ENCODE measurements around the gene KRTCAP2. TPM values are rescaled to one million over a fixed set of nuclear protein-coding genes. Genes with fewer than 3 reads are reported as not detected.
A peak's percentile ranks its signal among the peaks of the same experiment; 100 is the strongest.

The KRTCAP2 gene
- polyA plus RNA-seq, 1 of the 3 experiments (the other 2 are of a cell fraction) = 238 TPM

GRCh38 chr1:155167166-155168104 lies 5.7 kb downstream of the KRTCAP2 start:
- peaks cover 16% of the 10 kb centered on the region in 2 experiments for H3K36me3 ChIP-seq (replicated peaks in 1 of 2; ENCODE audit: control insufficient read depth in 1 of 2, insufficient read depth in 2 of 2, low read length in 1 of 2)
- no peaks in the 10 kb centered on the region for H3K9me3 ChIP-seq
- H4K20me1 ChIP-seq (ENCODE audit: insufficient read depth) = no peaks in the 10 kb centered on the region
- WGBS (ENCODE audit: low lambda C conversion rate) = 8% methylated on average over 24 of the region's 28 CpGs
- peak; percentile 89 for DNase-seq
- no peaks in the 10 kb centered on the region for H3K9me2 ChIP-seq
- H3K27me3 ChIP-seq (ENCODE audit: insufficient read depth) = no peaks in the 10 kb centered on the region
- H3K4me3 ChIP-seq (ENCODE audit: low read depth in 2 of 2, low read length in 1 of 2) = peak overlapping the region; percentile 17 to 36; a peak in 2 of 4 replicates
- CTCF ChIA-PET = interaction anchor here (0.6 to 14.8 kb wide), 49 partner anchors 7 to 838 kb away, joined by 3 to 496 read pairs (median 5); partner anchors contain the start of genes ADAM15, DPM3, EFNA1 and PYGO2
- H3K9ac ChIP-seq = no peak overlapping the region
- H3F3A ChIP-seq (replicated peaks; ENCODE audit: insufficient read depth) = peaks cover 30% of the 10 kb centered on the region
- peaks cover 23% of the 10 kb centered on the region for H3K79me2 ChIP-seq (ENCODE audit: insufficient read depth)
- peak overlapping the region in 1 of 2 experiments; percentile 2; a peak in 2 of 4 replicates for H3K27ac ChIP-seq (ENCODE audit: low read depth in 2 of 2, low read length in 1 of 2)
- TF ChIP-seq SMC3 (IDR thresholded peaks at IDR 0.05; ENCODE audit: low read depth, low read length) (peak; percentile 81), IRF3 (IDR thresholded peaks at IDR 0.05; ENCODE audit: low read depth, low read length) (no peak), TAF1 (IDR thresholded peaks at IDR 0.05; ENCODE audit: borderline replicate concordance, low read depth, low read length) (peak; percentile 24; the same call in 1 of the 2 replicates), GATA2 (CRISPR knock-in tag; IDR thresholded peaks at IDR 0.05) (no peak), MXI1 (IDR thresholded peaks at IDR 0.05; ENCODE audit: low read depth, low read length) (no peak; the same call in 1 of the 2 replicates), TEAD4 (IDR thresholded peaks at IDR 0.05; ENCODE audit: borderline replicate concordance, insufficient read depth) (no peak), RAD21 (IDR thresholded peaks at IDR 0.05; ENCODE audit: low read length) (peak; percentile 95), MEF2A (IDR thresholded peaks at IDR 0.05; ENCODE audit: borderline replicate concordance, low read depth) (no peak)
- TF ChIP-seq, protein P1, sequence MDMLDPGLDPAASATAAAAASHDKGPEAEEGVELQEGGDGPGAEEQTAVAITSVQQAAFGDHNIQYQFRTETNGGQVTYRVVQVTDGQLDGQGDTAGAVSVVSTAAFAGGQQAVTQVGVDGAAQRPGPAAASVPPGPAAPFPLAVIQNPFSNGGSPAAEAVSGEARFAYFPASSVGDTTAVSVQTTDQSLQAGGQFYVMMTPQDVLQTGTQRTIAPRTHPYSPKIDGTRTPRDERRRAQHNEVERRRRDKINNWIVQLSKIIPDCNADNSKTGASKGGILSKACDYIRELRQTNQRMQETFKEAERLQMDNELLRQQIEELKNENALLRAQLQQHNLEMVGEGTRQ (IDR thresholded peaks at IDR 0.05; ENCODE audit: borderline replicate concordance, low read depth, low read length) = no peak
- TF ChIP-seq, protein P2, sequence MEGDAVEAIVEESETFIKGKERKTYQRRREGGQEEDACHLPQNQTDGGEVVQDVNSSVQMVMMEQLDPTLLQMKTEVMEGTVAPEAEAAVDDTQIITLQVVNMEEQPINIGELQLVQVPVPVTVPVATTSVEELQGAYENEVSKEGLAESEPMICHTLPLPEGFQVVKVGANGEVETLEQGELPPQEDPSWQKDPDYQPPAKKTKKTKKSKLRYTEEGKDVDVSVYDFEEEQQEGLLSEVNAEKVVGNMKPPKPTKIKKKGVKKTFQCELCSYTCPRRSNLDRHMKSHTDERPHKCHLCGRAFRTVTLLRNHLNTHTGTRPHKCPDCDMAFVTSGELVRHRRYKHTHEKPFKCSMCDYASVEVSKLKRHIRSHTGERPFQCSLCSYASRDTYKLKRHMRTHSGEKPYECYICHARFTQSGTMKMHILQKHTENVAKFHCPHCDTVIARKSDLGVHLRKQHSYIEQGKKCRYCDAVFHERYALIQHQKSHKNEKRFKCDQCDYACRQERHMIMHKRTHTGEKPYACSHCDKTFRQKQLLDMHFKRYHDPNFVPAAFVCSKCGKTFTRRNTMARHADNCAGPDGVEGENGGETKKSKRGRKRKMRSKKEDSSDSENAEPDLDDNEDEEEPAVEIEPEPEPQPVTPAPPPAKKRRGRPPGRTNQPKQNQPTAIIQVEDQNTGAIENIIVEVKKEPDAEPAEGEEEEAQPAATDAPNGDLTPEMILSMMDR (IDR thresholded peaks at IDR 0.05) = peak; percentile 96
- POLR2A ChIA-PET = interaction anchor here (0.7 to 1.7 kb wide), 4 partner anchors 32 to 197 kb away, joined by 3 to 6 read pairs (median 4); partner anchors contain the start of genes SHC1 and SLC50A1
- H3K4me1 ChIP-seq (ENCODE audit: control insufficient read depth in 1 of 2, insufficient read depth in 2 of 2, low read depth in 1 of 2, low read length in 1 of 2) = peaks cover 0 to 12% of the 10 kb centered on the region in 2 experiments; a peak in 3 of 4 replicates
- peak overlapping the region; percentile 73 for H2AFZ ChIP-seq (ENCODE audit: low read depth)
- H3K4me2 ChIP-seq = peak overlapping the region; percentile 75
